SJCRH30 (cell line): Measurements from ENCODE around the gene TAGLN3. TPM values are rescaled to one million over a fixed set of nuclear protein-coding genes. Genes with fewer than 3 reads are reported as not detected.

ENCODE experiments used
- DNase-seq, 2 experiments: peaks; one replicate each; pipeline ENCODE4 v3.0.0-alpha.2; 2015 to 2020
- H3K27ac ChIP-seq: fragments of 250-450 bp; sonication (Bioruptor Pico); 2 replicates; pipeline ENCODE4 v1.5.1; 2020; ENCODE audit warnings: mild to moderate bottlenecking, moderate library complexity
- H3K27me3 ChIP-seq: fragments of 250-450 bp; sonication (Bioruptor Pico); 2 replicates; pipeline ENCODE4 v1.5.1; 2020; ENCODE audit warnings: mild to moderate bottlenecking, moderate library complexity
- H3K36me3 ChIP-seq: fragments of 250-450 bp; sonication (Bioruptor Pico); 2 replicates; pipeline ENCODE4 v1.5.1; 2020; ENCODE audit warnings: mild to moderate bottlenecking, moderate library complexity
- H3K4me1 ChIP-seq: fragments of 250-450 bp; sonication (Bioruptor Pico); 2 replicates; pipeline ENCODE4 v1.5.1; 2020; ENCODE audit warnings: mild to moderate bottlenecking, moderate library complexity
- H3K4me3 ChIP-seq: fragments of 250-450 bp; sonication (Bioruptor Pico); 2 replicates; pipeline ENCODE4 v1.5.1; 2020; ENCODE audit warnings: mild to moderate bottlenecking, moderate library complexity
- H3K9me3 ChIP-seq: fragments of 250-450 bp; sonication (Bioruptor Pico); replicated peaks from 2 replicates; pipeline ENCODE4 v1.5.1; 2020; ENCODE audit warnings: mild to moderate bottlenecking, moderate library complexity
- total RNA-seq: library from RNA; depleted of rRNA; stranded (reverse); fragments of >200 nt; shearing (Covaris generic); gene quantifications from 2 replicates; pipeline ENCODE4 v1.2.3, GENCODE V29; 2014

Gene TAGLN3
- total RNA-seq, 1 experiment from 2014 or later: 19.8 TPM

DNA sequence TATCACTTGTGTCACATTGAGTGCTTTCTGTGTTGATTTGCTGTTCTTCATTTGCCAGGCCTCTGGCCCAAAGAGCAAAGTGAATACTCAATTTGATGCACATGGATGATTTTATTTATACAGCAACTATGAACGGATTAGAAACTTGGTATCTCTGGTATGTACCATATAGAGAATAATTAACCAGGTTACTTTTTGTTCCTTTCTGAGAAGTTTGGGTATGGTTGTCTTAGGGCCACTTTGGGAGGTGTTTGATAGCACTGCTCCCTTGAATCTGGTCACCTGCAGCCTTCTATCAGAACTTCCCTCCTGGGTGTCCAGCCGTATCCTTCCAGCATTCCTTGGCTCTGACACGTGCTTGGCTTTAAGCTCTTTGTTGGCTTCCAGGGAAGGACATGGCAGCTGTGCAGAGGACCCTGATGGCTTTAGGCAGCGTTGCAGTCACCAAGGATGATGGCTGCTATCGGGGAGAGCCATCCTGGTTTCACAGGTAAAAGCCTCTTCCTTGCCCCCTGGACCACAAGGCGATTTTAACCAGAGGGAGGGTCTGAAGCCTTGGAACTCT, 12.7 kb downstream of the TAGLN3 start:
- peaks cover 14% of the 10 kb centered on the region for H3K36me3 ChIP-seq
- no peak overlapping the region for H3K4me3 ChIP-seq
- H3K9me3 ChIP-seq: no peaks in the 10 kb centered on the region; the same call in 1 of the 2 replicates
- peak; percentile 18 to 53 for DNase-seq
- no peaks in the 10 kb centered on the region for H3K27me3 ChIP-seq
- H3K4me1 ChIP-seq: peaks cover 34% of the 10 kb centered on the region
- peak overlapping the region; percentile 63 for H3K27ac ChIP-seq

DNA sequence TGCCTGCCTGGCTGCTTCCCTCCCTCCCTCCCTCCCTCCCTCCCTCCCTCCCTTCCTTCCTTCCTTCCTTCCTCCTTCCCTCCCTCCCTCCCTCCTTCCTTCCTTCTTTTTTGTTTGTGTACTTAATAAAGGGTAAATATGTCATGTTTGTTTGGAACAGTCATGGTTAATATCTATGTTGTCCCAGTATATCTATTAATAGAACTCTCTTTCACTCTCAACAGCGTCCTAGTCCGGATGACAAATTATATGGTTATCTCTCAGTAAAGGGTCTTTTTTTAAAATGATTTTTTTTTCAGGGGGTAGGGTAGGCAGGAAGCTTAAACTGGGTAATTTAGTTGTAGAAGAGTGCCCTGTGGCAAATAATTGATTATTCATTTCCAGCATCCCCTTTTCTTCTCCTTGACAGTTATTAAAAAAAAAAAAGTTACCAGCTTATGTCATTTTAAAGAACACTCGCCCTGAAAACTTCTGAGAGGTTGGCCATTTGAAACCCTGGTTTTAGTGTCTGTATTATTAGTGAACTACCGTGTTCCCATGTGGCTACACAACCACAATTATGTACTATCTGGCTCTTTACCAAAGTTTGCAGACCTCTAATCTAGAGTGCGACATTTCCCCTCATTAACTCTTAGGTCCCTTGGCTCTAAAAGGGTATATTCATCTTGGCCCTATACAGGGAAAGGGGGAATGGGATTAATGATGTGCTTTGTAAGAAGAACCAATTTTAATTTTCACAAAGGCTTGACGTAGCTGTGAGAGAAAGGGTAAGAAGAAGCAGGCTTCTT, 13.7 kb downstream of the TAGLN3 start:
- no peak overlapping the region for H3K4me3 ChIP-seq
- peak in 1 of 2 experiments; percentile 18 for DNase-seq
- no peaks in the 10 kb centered on the region for H3K27me3 ChIP-seq
- peaks cover 11% of the 10 kb centered on the region for H3K36me3 ChIP-seq
- H3K27ac ChIP-seq: no peak overlapping the region
- H3K4me1 ChIP-seq: peaks cover 37% of the 10 kb centered on the region
- no peaks in the 10 kb centered on the region; the same call in 1 of the 2 replicates for H3K9me3 ChIP-seq

DNA sequence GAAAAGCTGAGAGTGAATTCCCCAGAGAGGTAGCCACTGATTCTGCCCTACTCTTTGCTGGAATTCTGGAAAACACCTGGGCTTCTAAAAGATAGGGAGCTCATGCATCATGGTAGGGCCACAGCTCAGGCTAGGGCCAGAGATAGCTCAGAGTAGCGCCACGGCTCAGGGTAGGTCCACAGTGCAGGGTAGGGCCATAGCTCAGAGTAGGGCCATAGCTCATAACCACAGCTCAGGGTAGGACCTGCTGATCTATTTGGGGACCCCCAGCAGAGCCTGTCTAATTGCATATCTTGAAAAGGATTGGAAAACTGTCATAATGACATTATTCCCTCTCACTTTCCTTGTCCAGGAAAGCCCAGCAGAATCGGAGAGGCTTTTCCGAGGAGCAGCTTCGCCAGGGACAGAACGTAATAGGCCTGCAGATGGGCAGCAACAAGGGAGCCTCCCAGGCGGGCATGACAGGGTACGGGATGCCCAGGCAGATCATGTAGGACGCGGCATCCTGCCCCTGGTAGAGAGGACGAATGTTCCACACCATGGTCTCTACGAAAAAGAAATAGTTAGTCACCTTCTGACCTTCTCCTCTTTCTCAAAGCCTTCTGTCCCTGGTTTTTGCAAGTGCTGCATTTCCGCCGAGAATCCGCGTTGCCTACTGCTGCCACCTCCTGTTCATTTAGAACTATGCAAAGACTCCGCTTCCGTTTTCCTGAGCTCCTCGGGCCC, 14.5 kb downstream of the TAGLN3 start:
- Histone ChIP-seq H3K4me1 (peaks cover 38% of the 10 kb centered on the region), H3K27me3 (no peaks in the 10 kb centered on the region), H3K36me3 (peaks cover 9% of the 10 kb centered on the region), H3K4me3 (no peak overlapping the region), H3K9me3 (no peaks in the 10 kb centered on the region; the same call in 1 of the 2 replicates), H3K27ac (no peak overlapping the region)
- DNase-seq: peak in 1 of 2 experiments; percentile 28

DNA sequence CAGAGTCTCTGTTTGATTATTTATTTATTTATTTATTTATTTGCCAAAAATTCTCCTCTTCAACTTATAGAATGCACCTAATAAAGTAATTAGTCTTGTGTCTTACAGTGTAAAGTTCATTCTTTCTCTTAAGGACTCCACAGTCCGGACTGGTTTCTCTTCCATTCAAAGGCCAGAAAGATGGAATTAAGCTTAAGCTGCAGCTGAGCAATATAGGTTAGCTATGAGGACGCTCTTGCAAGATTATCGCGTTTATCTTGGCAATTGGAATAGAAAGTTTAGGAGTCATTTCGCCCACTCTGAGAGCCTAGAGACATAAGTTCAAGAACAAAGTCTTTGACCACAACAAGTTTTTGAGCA, 15.0 kb downstream of the TAGLN3 start:
- Histone ChIP-seq H3K27me3 (no peaks in the 10 kb centered on the region), H3K36me3 (peaks cover 7% of the 10 kb centered on the region), H3K4me3 (no peak overlapping the region), H3K9me3 (no peaks in the 10 kb centered on the region; the same call in 1 of the 2 replicates), H3K4me1 (peaks cover 38% of the 10 kb centered on the region), H3K27ac (no peak overlapping the region)
- no peak for DNase-seq

DNA sequence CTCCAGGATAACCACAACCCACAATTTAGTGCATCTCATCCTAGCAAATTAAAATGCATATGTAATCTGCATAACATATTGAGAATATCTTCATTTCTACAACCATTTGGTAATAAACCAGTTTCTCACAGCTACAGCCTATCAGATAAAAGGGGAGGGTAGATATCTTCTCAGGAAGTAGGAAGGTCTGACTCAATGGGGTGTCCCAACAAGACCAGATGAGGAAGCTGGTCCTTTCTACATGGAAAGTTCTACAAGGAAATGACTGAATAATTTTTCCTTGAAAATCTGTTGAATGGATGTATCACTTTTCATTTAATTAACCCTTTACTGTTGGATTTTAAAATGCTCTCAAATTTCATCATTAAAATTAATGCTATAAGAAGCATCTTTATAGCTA, 18.4 kb downstream of the TAGLN3 start:
- no peak overlapping the region for H3K27ac ChIP-seq
- no peak for DNase-seq
- H3K9me3 ChIP-seq: no peaks in the 10 kb centered on the region
- no peak overlapping the region for H3K4me3 ChIP-seq
- no peaks in the 10 kb centered on the region for H3K27me3 ChIP-seq
- peaks cover 21% of the 10 kb centered on the region for H3K4me1 ChIP-seq
- peaks cover 3% of the 10 kb centered on the region; the same call in 1 of the 2 replicates for H3K36me3 ChIP-seq

DNA sequence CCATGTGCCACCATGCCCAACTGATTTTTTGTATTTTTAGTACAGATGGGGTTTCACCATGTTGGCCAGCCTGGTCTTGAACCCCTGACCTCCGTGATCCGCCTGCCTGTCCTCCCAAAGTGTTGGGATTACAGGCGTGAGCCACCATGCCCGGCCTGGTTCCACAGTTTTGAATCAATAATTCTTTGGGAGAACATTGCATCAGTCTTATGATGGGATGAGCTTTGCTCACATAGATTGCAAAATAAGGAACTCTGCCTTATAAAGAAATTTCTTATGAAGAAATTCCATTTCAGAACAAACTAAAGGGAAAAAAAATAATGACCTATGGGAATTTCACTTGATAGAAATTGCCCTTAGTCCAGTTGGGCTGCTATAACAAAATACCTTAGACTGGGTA, 20.0 kb downstream of the TAGLN3 start:
- Histone ChIP-seq H3K4me1 (peaks cover 15% of the 10 kb centered on the region), H3K4me3 (no peak overlapping the region), H3K27me3 (no peaks in the 10 kb centered on the region), H3K27ac (no peak overlapping the region), H3K36me3 (no peaks in the 10 kb centered on the region), H3K9me3 (no peaks in the 10 kb centered on the region)
- DNase-seq: no peak

DNA sequence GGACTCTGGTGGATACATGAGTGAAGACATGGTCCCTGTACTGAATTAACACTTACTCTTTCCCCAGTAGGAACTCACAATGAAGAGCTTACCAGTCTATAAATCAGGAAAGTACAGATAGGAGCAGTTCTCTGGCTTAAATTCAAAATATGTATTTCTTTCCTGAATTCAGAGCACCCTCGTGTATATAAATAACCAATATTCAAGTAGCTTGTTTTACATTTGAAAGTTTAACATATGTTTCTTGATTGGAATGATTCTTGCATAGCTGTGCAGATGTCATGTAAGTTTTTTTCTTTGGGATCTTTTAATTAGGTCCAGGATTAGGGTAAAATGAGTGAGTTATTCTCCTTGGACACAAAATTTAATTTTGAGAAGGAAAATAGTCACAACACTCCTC, 21.0 kb downstream of the TAGLN3 start:
- no peaks in the 10 kb centered on the region for H3K36me3 ChIP-seq
- H3K9me3 ChIP-seq: no peaks in the 10 kb centered on the region
- DNase-seq: no peak
- H3K27ac ChIP-seq: no peak overlapping the region
- H3K4me3 ChIP-seq: no peak overlapping the region
- H3K4me1 ChIP-seq: peaks cover 15% of the 10 kb centered on the region
- no peaks in the 10 kb centered on the region for H3K27me3 ChIP-seq

DNA sequence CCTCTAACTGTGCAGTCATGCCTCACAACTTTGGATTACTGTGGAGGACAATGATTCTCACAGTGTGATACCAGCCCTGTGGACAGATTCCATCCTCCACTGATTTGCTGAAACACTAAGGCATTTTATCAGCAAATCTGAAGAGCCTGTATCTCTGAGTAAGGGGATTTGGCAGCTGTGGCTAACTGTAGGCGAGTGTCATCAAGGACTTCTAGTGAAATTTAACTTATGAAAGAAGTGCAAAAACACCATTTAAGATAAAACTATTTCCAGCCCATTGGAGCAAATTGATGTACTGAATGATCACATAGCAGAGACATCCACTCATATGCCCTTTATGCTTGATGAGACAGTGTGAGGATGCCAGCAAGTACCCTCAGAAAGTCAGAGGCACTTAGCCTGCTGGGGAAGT, 22.0 kb downstream of the TAGLN3 start:
- DNase-seq: peak; percentile 33 to 51
- peaks cover 15% of the 10 kb centered on the region for H3K4me1 ChIP-seq
- H3K27ac ChIP-seq: no peak overlapping the region
- no peak overlapping the region for H3K4me3 ChIP-seq
- no peaks in the 10 kb centered on the region for H3K9me3 ChIP-seq
- no peaks in the 10 kb centered on the region for H3K27me3 ChIP-seq
- no peaks in the 10 kb centered on the region for H3K36me3 ChIP-seq

DNA sequence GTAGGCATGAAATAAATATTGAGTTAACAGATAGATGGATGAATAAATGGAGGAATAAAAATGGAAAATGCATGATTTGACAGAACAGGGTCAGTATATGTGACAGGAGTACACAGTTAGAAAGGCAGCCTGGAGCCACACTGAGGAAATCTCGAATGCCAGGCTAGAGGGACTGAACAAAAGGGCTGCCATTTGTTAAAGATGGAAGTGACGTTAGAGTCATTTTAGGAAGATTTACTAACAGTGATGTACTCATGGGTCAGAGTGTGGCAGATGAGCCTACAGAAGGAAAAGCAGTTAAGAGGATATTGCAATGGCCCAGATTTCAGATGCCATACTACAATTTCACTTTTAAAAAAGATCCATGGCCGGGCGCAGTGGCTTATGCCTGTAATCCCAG, 28.4 kb downstream of the TAGLN3 start:
- Histone ChIP-seq H3K9me3 (no peaks in the 10 kb centered on the region), H3K27me3 (no peaks in the 10 kb centered on the region)

DNA sequence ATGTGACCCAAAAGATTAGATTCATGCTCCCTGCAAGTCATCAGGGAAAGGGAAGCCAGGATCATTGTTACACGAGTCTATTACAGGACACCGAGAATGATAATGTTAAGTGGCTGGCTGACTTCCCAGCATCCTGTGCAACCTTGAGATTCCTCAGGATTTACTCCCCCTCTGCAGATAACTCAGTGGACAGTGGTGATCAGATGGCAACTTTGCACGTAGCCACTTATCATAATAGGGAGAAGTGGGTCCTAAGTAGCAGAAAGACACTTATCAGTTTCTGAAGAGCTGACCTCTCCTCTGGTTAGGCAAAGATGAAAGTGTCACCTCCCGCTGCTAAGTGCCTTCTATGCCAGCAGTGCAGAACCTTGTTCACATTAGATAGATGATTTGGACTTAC, 29.1 kb downstream of the TAGLN3 start:
- no peaks in the 10 kb centered on the region for H3K4me1 ChIP-seq

More for the DNA sequence above, 28.4 kb downstream of the TAGLN3 start:
- H3K4me3 ChIP-seq: no peak overlapping the region
- H3K27ac ChIP-seq: no peak overlapping the region
- DNase-seq: no peak
- no peaks in the 10 kb centered on the region for H3K4me1 ChIP-seq
- no peaks in the 10 kb centered on the region for H3K36me3 ChIP-seq

DNA sequence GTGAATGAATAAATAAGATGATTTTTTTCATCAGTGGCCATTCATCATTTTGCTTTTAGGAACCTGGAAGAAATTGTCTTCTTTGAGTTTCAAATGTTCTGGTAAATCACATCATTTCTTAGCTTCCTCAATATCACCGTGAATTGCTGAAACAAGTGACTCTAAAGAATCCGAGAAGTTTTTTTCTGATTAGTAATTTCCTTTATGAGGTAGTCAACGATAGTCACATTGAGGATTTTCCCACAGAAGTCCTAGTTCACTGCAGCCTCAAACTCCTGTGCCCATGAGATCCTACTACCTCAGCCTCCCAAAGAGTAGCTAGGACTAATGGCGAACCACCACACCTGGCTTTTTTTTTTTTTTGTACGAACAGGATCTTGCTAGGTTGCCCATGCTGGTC, 32.2 kb downstream of the TAGLN3 start:
- H3K4me1 ChIP-seq: peaks cover 3% of the 10 kb centered on the region; the same call in 1 of the 2 replicates
- H3K27me3 ChIP-seq: no peaks in the 10 kb centered on the region
- H3K36me3 ChIP-seq: no peaks in the 10 kb centered on the region
- H3K4me3 ChIP-seq: no peak overlapping the region
- no peak for DNase-seq
- H3K27ac ChIP-seq: no peak overlapping the region
- no peaks in the 10 kb centered on the region for H3K9me3 ChIP-seq

More for the DNA sequence above, 29.1 kb downstream of the TAGLN3 start:
- H3K9me3 ChIP-seq: no peaks in the 10 kb centered on the region
- no peak for DNase-seq
- H3K4me3 ChIP-seq: no peak overlapping the region
- H3K27ac ChIP-seq: no peak overlapping the region
- H3K36me3 ChIP-seq: no peaks in the 10 kb centered on the region
- no peaks in the 10 kb centered on the region for H3K27me3 ChIP-seq

DNA sequence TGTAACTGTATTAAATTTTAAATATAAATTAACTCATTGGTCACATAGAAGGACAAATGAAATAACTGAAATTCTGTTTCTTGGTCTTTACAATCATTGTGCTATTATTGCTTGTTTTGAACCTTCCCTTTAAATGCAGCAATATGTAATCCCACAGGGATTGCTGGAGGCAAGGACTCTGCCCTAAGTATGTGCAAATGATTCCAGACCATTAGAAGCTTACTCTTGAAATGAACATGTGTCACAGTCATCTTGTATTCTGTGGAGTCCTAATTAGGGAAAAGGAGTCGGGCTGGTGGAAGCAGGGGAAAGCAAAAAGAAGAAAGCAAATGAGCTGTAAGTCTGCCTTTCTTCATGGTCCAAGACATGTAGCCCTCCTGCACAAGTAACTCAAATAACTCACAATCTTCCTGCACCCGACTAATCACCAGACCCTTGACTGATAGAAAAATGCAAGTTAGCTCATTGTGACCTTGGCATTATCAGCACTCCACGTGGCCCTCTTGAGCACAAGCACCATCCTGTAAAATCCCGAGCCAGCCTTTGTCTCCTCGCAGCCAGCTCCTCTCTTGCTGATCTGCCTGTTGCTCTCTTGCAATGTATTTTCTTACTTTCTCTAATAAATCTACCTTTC, 33.5 kb downstream of the TAGLN3 start:
- H3K27ac ChIP-seq: no peak overlapping the region
- no peak for DNase-seq

DNA sequence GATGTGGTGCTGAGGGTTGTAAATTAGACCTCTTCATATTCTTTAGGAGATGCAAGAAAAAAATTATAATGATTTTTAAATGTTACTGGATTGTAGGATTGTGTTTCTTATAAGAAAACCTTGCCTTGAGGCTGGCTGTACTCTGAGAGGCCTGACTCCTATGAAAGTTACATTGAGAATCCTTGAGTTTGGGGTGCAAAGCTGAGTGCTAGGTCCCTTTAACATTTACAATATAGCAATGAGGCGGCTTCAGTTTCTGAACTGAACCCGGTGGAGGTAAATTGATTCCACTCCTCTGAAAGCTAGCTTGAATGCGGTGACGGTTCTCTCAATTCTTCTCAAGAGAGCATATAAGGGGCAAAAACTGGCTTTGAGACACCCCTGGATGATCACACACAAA, 35.7 kb downstream of the TAGLN3 start, which contains the start of gene TMPRSS7:
Gene TMPRSS7, plus strand, starts transcription at position 301 of the 400 bp plus-strand sequence. CDS start 110 bp downstream, outside the sequence.
- no peaks in the 10 kb centered on the region for H3K9me3 ChIP-seq
- peaks cover 14% of the 10 kb centered on the region for H3K4me1 ChIP-seq
- no peak within 1 kb of the TSS for H3K27ac ChIP-seq

More for the DNA sequence above, 33.5 kb downstream of the TAGLN3 start:
- Histone ChIP-seq H3K27me3 (no peaks in the 10 kb centered on the region), H3K4me3 (no peak overlapping the region), H3K9me3 (no peaks in the 10 kb centered on the region), H3K36me3 (no peaks in the 10 kb centered on the region), H3K4me1 (peaks cover 3% of the 10 kb centered on the region; the same call in 1 of the 2 replicates)

DNA sequence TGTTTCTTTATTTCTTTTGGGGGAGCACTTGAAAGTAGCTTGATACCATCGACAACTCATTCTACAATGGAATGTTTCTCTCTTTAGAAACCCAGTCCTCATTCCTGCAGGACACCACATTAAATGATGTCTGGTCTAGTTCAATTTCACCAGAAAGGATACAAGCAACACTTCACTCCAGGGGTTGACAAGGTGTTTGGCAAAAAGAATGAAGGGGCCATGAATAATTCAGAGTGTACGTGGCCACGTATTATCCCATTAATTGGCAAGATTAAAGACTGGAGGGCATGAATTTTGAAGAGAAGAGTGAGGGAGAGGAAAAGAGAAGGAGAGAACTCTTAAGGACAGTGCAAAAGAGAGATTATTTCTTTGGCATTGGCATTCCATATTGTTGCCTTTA, 36.5 kb downstream of the TAGLN3 start:
- Histone ChIP-seq H3K36me3 (no peaks in the 10 kb centered on the region), H3K27ac (no peak overlapping the region), H3K27me3 (no peaks in the 10 kb centered on the region), H3K4me1 (peaks cover 14% of the 10 kb centered on the region), H3K9me3 (no peaks in the 10 kb centered on the region), H3K4me3 (no peak overlapping the region)
- DNase-seq: no peak

More for the DNA sequence above, 35.7 kb downstream of the TAGLN3 start, which contains the start of gene TMPRSS7:
- H3K27me3 ChIP-seq: no peaks in the 10 kb centered on the region
- no peak within 1 kb of the TSS for H3K4me3 ChIP-seq
- H3K36me3 ChIP-seq: no peaks in the 10 kb centered on the region
- no peak for DNase-seq
